H9 (cell line): ENCODE data around the gene MARCHF6. TPM values are rescaled to one million over a fixed set of nuclear protein-coding genes. Genes with fewer than 3 reads are reported as not detected.

ENCODE experiments used
- DNase-seq: peaks from one replicate; pipeline ENCODE4 v3.0.0-alpha.2; 2017
- H2AFZ ChIP-seq: one replicate; pipeline ENCODE4 v1.6.1; 2013; ENCODE audit warnings: mild to moderate bottlenecking, low read length, control low read depth, moderate library complexity
- H2AK5ac ChIP-seq: 2 replicates; pipeline ENCODE4 v1.6.1; 2013; ENCODE audit warnings: low read length, control low read depth, mixed read lengths; ENCODE audit not compliant: insufficient read length
- H2BK120ac ChIP-seq: one replicate; pipeline ENCODE4 v1.6.1; 2013; ENCODE audit warnings: low read depth, mild to moderate bottlenecking, low read length, control low read depth, inconsistent platforms; ENCODE audit not compliant: poor library complexity, severe bottlenecking
- H2BK12ac ChIP-seq: 2 replicates; pipeline ENCODE4 v1.6.1; 2013; ENCODE audit warnings: low read length, control low read depth, mixed read lengths, low read depth; ENCODE audit not compliant: insufficient read length
- H2BK15ac ChIP-seq: 2 replicates; pipeline ENCODE4 v1.6.1; 2013; ENCODE audit warnings: low read depth, low read length, control low read depth
- H2BK20ac ChIP-seq: one replicate; pipeline ENCODE4 v1.6.1; 2013; ENCODE audit warnings: low read depth, mild to moderate bottlenecking, low read length, control low read depth, inconsistent platforms; ENCODE audit not compliant: poor library complexity, severe bottlenecking
- H2BK5ac ChIP-seq: 2 replicates; pipeline ENCODE4 v1.6.1; 2013; ENCODE audit warnings: low read length, control low read depth, mixed read lengths; ENCODE audit not compliant: insufficient read length
- H3K14ac ChIP-seq: 2 replicates; pipeline ENCODE4 v1.6.1; 2013; ENCODE audit warnings: low read length, control low read depth; ENCODE audit not compliant: insufficient read depth
- H3K18ac ChIP-seq: 2 replicates; pipeline ENCODE4 v1.6.1; 2013; ENCODE audit warnings: low read depth, mild to moderate bottlenecking, mixed read lengths, low read length, control low read depth; ENCODE audit not compliant: insufficient read length
- H3K23ac ChIP-seq: 2 replicates; pipeline ENCODE4 v1.6.1; 2013; ENCODE audit warnings: low read length, control low read depth, mixed read lengths, low read depth; ENCODE audit not compliant: insufficient read length
- H3K23me2 ChIP-seq: 2 replicates; pipeline ENCODE4 v1.6.1; 2013; ENCODE audit warnings: low read depth, mild to moderate bottlenecking, mixed read lengths, low read length, control low read depth; ENCODE audit not compliant: insufficient read length, poor library complexity, severe bottlenecking
- H3K27ac ChIP-seq: 2 replicates; pipeline ENCODE4 v1.5.1; 2013; ENCODE audit warnings: low read length, control low read depth, mixed read lengths, low read depth; ENCODE audit not compliant: insufficient read length
- H3K27me3 ChIP-seq: 2 replicates; pipeline ENCODE4 v1.6.1; 2013; ENCODE audit warnings: low read length, control low read depth, inconsistent platforms; ENCODE audit not compliant: insufficient read depth
- H3K4ac ChIP-seq: 2 replicates; pipeline ENCODE4 v1.6.1; 2013; ENCODE audit warnings: low read depth, mild to moderate bottlenecking, control low read depth, inconsistent platforms, low read length, moderate library complexity
- H3K4me1 ChIP-seq: 2 replicates; pipeline ENCODE4 v1.6.1; 2013; ENCODE audit warnings: low read length, control low read depth, inconsistent platforms; ENCODE audit not compliant: insufficient read depth
- H3K4me2 ChIP-seq: 2 replicates; pipeline ENCODE4 v1.6.1; 2013; ENCODE audit warnings: low read length, control low read depth, mixed read lengths; ENCODE audit not compliant: insufficient read length, insufficient read depth
- H3K56ac ChIP-seq: 2 replicates; pipeline ENCODE4 v1.6.1; 2013; ENCODE audit warnings: low read depth, mild to moderate bottlenecking, mixed read lengths, low read length, control low read depth; ENCODE audit not compliant: insufficient read length
- H3K79me1 ChIP-seq: 2 replicates; pipeline ENCODE4 v1.6.1; 2013; ENCODE audit warnings: low read depth, mild to moderate bottlenecking, moderate library complexity, low read length, control low read depth, inconsistent platforms; ENCODE audit not compliant: insufficient read depth, poor library complexity, severe bottlenecking
- H3K79me2 ChIP-seq: 2 replicates; pipeline ENCODE4 v1.6.1; 2013; ENCODE audit warnings: low read length, control low read depth, inconsistent platforms; ENCODE audit not compliant: insufficient read depth
- H3K9ac ChIP-seq: 2 replicates; pipeline ENCODE4 v1.6.1; 2013; ENCODE audit warnings: low read length, control low read depth, mixed read lengths; ENCODE audit not compliant: insufficient read length; ENCODE audit errors: extremely low read depth
- H3K9me3 ChIP-seq: one replicate; pipeline ENCODE4 v1.6.1; 2013; ENCODE audit warnings: low read depth, low read length, inconsistent platforms; ENCODE audit not compliant: control insufficient read depth
- H3T11ph ChIP-seq: one replicate; pipeline ENCODE4 v1.6.1; 2013; ENCODE audit warnings: mild to moderate bottlenecking, low read length, control low read depth, inconsistent platforms
- H4K20me1 ChIP-seq: one replicate; pipeline ENCODE4 v1.6.1; 2013; ENCODE audit not compliant: control insufficient read depth, insufficient read length, insufficient read depth
- H4K5ac ChIP-seq: 2 replicates; pipeline ENCODE4 v1.6.1; 2013; ENCODE audit warnings: low read depth, mild to moderate bottlenecking, mixed read lengths, low read length, control low read depth; ENCODE audit not compliant: insufficient read length
- H4K8ac ChIP-seq: replicated peaks from 2 replicates; pipeline ENCODE4 v1.6.1; 2013; ENCODE audit warnings: low read length, control low read depth, mixed read lengths, low read depth; ENCODE audit not compliant: insufficient read length
- H4K91ac ChIP-seq: 2 replicates; pipeline ENCODE4 v1.6.1; 2013; ENCODE audit warnings: low read depth, mild to moderate bottlenecking, moderate library complexity, mixed read lengths, low read length, control low read depth; ENCODE audit not compliant: insufficient read length
- H3K27ac Mint-ChIP-seq, 3 experiments: 2 replicates in 2 of 3; 3 replicates in 1 of 3; pipeline ENCODE4 v1.8.0; 2020 to 2021; ENCODE audit warnings: mixed read lengths in 3 of 3, mild to moderate bottlenecking in 1 of 3, moderate library complexity in 1 of 3
- H3K27me3 Mint-ChIP-seq: 2 replicates; pipeline ENCODE4 v1.8.0; 2021; ENCODE audit warnings: low read depth, mild to moderate bottlenecking, moderate library complexity, mixed read lengths
- H3K36me3 Mint-ChIP-seq, 3 experiments: 2 replicates in 2 of 3; 3 replicates in 1 of 3; pipeline ENCODE4 v1.8.0; 2020 to 2021; ENCODE audit warnings: low read depth in 3 of 3, mixed read lengths in 3 of 3; ENCODE audit not compliant: insufficient read depth in 1 of 3
- H3K4me1 Mint-ChIP-seq, 2 experiments: 2 replicates each; pipeline ENCODE4 v1.8.0; 2020; ENCODE audit warnings: mixed read lengths in 2 of 2
- H3K4me3 Mint-ChIP-seq, 2 experiments: 2 replicates in 1 of 2; 3 replicates in 1 of 2; pipeline ENCODE4 v1.8.0; 2020 to 2021; ENCODE audit warnings: mild to moderate bottlenecking in 2 of 2, mixed read lengths in 2 of 2, moderate library complexity in 1 of 2
- H3K9me3 Mint-ChIP-seq, 2 experiments: 2 replicates in 1 of 2; 3 replicates in 1 of 2; pipeline ENCODE4 v1.8.0; 2020; ENCODE audit warnings: mild to moderate bottlenecking in 2 of 2, mixed read lengths in 2 of 2, moderate library complexity in 1 of 2
- WGBS: extraction: QIAGEN DNeasy Blood & Tissue Kit; methylation state at CpG from one replicate; pipeline ENCODE4 v1.1.7; 2013; ENCODE audit warnings: missing lambda C conversion rate, low lambda C conversion rate, mixed read lengths; ENCODE audit not compliant: insufficient read length; ENCODE audit errors: extremely low coverage; 5-methylcytosine and 5-hydroxymethylcytosine counted together
- total RNA-seq: library from RNA; stranded (reverse); gene quantifications from 2 replicates; pipeline ENCODE4 v1.2.1, GENCODE V29; 2021
- TF ChIP-seq, protein P1 (sequence below): fragments of 200-600 bp; sonication (generic); conservative IDR thresholded peaks from 3 replicates; pipeline ENCODE4 v1.8.0; 2021; ENCODE audit warnings: antibody characterized with exemption, mild to moderate bottlenecking

MARCHF6 gene
- total RNA-seq, 1 experiment from 2014 or later = 118 TPM

DNA sequence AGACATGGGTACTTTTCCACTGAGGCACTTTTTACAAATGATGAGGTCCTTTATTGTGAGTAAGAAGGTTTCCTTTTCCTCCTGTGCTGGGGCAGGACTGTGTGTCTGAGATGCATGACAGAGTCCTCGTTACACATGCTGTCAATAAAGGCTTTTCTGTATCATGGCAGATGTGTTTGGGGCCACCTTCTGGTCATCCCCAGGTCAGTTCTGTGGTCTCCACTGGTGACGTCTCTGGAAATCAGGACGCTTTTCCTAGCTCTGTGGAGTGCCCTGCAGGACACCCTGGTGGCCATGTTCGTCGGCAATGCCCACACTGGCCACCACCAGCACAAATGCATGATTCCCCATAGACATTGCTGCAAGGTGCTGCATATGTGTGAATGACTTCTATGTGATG lies 48.6 kb upstream of the MARCHF6 start:
- no CpG with 5 or more reads among the region's 5 CpGs for WGBS
- H3K18ac ChIP-seq = no peak overlapping the region
- H3K79me2 ChIP-seq = no peaks in the 10 kb centered on the region
- Mint-ChIP-seq H3K4me1 (peaks cover 14 to 26% of the 10 kb centered on the region in 2 experiments), H3K27ac (no peak overlapping the region), H3K9me3 (peaks cover 3 to 4% of the 10 kb centered on the region in 2 experiments; a peak in 4 of 5 replicates), H3K36me3 (peaks cover 2 to 12% (median 12%) of the 10 kb centered on the region in 3 experiments), H3K4me3 (no peak overlapping the region), H3K27me3 (peaks cover 20% of the 10 kb centered on the region)
- no peak overlapping the region for H3K27ac ChIP-seq
- H3K4ac ChIP-seq = no peak overlapping the region
- H4K20me1 ChIP-seq = no peaks in the 10 kb centered on the region
- H3K14ac ChIP-seq = no peak overlapping the region
- no peaks in the 10 kb centered on the region for H3K9me3 ChIP-seq
- H2BK120ac ChIP-seq = no peak overlapping the region
- H3K4me1 ChIP-seq = peaks cover 3% of the 10 kb centered on the region; the same call in 1 of the 2 replicates
- H3K9ac ChIP-seq = no peak overlapping the region
- no peak overlapping the region for H4K91ac ChIP-seq
- no peaks in the 10 kb centered on the region for H3K27me3 ChIP-seq
- H4K8ac ChIP-seq = no peak overlapping the region
- no peak overlapping the region for H4K5ac ChIP-seq
- no peak overlapping the region for H2BK5ac ChIP-seq
- H2AK5ac ChIP-seq = no peak overlapping the region
- peaks cover 13% of the 10 kb centered on the region for H3K23me2 ChIP-seq
- H3K4me2 ChIP-seq = no peak overlapping the region
- TF ChIP-seq, protein P1, sequence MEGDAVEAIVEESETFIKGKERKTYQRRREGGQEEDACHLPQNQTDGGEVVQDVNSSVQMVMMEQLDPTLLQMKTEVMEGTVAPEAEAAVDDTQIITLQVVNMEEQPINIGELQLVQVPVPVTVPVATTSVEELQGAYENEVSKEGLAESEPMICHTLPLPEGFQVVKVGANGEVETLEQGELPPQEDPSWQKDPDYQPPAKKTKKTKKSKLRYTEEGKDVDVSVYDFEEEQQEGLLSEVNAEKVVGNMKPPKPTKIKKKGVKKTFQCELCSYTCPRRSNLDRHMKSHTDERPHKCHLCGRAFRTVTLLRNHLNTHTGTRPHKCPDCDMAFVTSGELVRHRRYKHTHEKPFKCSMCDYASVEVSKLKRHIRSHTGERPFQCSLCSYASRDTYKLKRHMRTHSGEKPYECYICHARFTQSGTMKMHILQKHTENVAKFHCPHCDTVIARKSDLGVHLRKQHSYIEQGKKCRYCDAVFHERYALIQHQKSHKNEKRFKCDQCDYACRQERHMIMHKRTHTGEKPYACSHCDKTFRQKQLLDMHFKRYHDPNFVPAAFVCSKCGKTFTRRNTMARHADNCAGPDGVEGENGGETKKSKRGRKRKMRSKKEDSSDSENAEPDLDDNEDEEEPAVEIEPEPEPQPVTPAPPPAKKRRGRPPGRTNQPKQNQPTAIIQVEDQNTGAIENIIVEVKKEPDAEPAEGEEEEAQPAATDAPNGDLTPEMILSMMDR = no peak
- H2AFZ ChIP-seq = no peak overlapping the region
- no peak overlapping the region for H2BK15ac ChIP-seq
- no peaks in the 10 kb centered on the region for H3K79me1 ChIP-seq
- H2BK12ac ChIP-seq = no peak overlapping the region
- no peak overlapping the region for H3K23ac ChIP-seq
- no peak for DNase-seq
- H3K56ac ChIP-seq = no peak overlapping the region
- no peak overlapping the region for H2BK20ac ChIP-seq
- H3T11ph ChIP-seq = no peak overlapping the region
